Measurements from ENCODE around the gene C5orf63. TPM values are rescaled to one million over a fixed set of nuclear protein-coding genes. Genes with fewer than 3 reads are reported as not detected.

The C5orf63 gene
- total RNA-seq, 1 donor: 4.0 TPM

DNA sequence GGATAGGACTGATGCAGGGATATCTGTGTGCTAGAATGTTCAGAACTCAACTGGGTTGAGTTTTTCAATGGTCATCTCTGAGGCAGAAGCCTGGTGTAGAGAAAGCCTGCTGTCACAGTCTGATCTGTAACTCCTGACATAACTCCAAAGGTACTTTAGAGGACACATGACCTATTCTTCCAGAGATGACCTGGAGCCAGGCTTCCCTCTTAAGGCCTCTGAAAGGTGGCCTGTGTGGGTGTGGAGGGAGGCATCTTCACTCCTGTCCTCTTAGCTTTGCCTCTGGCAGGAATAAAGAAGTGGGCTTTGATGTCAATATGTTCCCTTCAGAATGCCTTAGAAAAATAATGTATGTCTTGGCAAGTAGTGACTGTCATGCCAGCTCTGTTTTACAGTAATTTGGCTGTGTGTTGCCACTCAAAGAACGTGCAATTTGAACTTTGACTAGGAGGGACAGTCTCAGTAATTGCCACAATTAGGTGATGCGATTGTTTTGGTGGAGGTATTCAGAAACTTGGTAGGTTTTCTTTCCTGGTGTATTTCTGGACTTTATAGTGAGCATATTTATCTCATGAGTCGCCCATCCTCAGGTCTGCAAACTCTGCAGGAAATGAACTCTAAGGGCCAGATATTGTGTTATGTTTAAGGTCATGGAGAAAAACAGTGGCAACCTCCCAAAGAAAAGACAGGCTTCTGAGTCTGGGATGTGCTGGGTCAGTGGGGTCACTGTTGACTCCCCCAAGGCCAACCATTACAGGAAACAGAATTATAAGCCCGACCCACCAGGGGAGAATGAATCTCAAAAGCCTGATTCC lies 3.2 kb upstream of the C5orf63 start:
- H3K4me3 ChIP-seq (ENCODE audit: low read depth, low read length): no peak overlapping the region
- DNase-seq (ENCODE audit: low read depth): peak; percentile 51
- TF ChIP-seq, protein P1, sequence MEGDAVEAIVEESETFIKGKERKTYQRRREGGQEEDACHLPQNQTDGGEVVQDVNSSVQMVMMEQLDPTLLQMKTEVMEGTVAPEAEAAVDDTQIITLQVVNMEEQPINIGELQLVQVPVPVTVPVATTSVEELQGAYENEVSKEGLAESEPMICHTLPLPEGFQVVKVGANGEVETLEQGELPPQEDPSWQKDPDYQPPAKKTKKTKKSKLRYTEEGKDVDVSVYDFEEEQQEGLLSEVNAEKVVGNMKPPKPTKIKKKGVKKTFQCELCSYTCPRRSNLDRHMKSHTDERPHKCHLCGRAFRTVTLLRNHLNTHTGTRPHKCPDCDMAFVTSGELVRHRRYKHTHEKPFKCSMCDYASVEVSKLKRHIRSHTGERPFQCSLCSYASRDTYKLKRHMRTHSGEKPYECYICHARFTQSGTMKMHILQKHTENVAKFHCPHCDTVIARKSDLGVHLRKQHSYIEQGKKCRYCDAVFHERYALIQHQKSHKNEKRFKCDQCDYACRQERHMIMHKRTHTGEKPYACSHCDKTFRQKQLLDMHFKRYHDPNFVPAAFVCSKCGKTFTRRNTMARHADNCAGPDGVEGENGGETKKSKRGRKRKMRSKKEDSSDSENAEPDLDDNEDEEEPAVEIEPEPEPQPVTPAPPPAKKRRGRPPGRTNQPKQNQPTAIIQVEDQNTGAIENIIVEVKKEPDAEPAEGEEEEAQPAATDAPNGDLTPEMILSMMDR (IDR thresholded peaks at IDR 0.05; ENCODE audit: insufficient read depth, low read length): no peak

DNA sequence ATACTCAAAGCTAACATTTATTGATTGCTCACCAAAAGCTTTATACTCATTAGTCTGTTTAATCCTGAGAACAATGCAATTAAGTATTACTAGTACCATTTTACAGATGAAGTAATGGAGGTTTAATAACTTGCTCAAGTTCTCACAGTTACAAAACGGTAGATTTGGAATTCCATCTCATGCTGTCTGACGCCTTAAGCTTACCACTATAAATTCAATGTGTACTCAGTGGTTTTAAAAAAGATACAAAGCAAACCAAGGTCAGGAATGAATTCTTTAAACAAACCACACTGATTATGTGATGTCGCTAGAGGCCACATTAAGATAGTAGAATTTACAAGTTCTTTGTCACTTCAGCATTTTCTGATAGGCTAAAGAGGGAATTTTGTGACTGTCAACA lies 1.2 kb upstream of the C5orf63 start:
- no peak overlapping the region for H3K4me3 ChIP-seq (ENCODE audit: low read depth, low read length)
- TF ChIP-seq, protein P1 (IDR thresholded peaks at IDR 0.05; ENCODE audit: insufficient read depth, low read length): no peak
- DNase-seq (ENCODE audit: low read depth): no peak

DNA sequence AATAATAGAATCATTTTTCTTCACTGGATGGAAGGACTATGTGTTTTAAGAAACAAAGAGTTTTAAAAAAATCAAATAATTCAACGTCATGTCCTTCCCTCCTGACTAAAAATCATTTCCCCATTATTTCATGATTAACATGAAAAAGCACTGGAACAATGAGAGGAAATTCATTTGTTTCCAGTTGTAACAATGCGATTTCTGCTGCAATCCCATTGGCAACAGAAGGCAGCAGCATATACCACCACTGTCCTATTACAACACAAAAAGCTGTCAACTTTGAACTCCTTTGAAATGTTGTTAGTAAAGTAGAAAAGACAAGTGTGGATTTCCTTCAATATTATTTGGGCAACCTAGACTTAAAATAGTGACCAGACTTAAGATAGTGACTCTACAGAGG lies 3.1 kb downstream of the C5orf63 start:
- no peak for DNase-seq (ENCODE audit: low read depth)
- no peak overlapping the region for H3K4me3 ChIP-seq (ENCODE audit: low read depth, low read length)
- TF ChIP-seq, protein P1 (IDR thresholded peaks at IDR 0.05; ENCODE audit: insufficient read depth, low read length): no peak

DNA sequence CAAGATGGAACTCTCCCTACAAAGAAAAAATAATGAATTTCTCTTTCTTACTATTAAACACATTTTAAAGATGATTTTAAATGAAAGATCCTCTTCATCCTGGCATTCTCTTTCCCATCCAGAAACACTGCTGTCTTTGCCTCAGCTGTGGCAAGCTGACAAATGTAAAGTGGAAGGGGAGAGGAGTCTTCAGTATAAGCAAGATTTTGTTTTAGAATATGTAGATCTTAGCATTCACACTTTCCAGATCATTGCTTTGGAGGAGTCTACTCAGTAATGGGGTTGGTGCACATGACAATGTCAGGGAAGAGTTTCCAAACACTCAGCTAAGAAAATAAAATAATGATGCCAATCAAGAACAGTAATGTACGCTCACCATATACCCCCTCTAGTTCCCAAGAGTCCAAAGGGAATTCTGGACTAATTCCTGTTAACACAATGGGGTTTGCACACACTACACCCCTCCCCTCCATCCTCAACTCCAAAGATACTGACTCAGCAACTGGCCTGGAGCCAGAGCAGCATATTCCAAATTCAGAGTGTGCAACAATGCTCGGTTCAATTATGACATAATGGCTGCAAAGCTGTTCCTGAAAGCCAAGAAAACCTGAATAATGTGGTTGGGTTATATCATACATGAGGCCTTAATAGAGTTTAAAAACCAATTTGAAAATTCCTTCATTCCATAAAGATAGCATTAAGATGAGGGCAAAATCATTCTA lies 4.6 kb downstream of the C5orf63 start:
- no peak overlapping the region for H3K4me3 ChIP-seq (ENCODE audit: low read depth, low read length)
- DNase-seq (ENCODE audit: low read depth): peak; percentile 92
- TF ChIP-seq, protein P1 (IDR thresholded peaks at IDR 0.05; ENCODE audit: insufficient read depth, low read length): no peak

DNA sequence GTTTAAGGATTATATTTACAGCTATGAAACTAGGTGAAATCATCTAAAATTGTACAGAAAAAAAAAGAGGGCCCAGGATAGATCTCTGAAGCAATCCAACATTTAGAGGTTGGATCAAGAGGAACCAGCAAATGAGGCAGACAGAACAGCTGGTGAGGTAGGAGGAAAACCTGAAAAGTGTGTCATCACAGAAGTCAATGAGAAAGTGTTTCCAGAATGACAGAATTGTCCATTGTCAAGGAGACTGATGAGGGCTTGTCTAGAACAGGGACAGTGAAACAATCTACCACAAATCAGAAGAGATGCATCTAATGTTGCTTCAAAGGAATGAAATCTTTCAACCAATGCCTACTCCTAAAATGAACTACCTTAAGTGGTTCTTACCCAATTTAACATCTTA lies 6.6 kb downstream of the C5orf63 start:
- H3K4me3 ChIP-seq (ENCODE audit: low read depth, low read length): no peak overlapping the region
- DNase-seq (ENCODE audit: low read depth): no peak
- TF ChIP-seq, protein P1 (IDR thresholded peaks at IDR 0.05; ENCODE audit: insufficient read depth, low read length): no peak

DNA sequence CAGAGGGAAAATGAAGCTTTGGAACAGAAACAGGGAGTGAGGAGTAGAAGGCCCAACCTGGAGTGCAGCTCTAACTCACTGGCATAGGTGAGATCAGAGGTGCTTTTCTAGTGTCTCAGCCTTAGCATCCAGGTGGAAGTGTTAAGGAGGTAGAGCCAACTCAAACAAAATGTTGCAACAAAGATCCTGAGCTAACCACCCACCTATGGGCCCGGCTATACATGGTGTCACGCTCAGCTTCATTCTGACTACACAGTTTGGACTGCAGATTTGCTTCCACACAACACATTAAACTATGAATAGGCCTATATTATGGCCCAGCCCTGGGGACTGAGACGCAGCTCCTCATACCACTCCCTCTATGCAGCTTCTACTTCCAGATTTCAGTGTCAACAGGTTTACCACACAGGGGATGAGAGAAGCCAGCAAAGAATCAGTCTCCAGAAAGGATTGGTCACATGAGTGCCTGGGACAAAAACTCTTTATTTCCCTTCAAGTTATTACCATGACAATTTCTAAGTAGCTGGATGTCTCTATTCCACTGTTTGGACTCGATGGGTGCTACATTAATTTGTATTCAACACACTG lies 9.0 kb downstream of the C5orf63 start:
- H3K4me3 ChIP-seq (ENCODE audit: low read depth, low read length): no peak overlapping the region
- no peak for DNase-seq (ENCODE audit: low read depth)
- TF ChIP-seq, protein P1 (IDR thresholded peaks at IDR 0.05; ENCODE audit: insufficient read depth, low read length): no peak

Data from fibroblast of the aortic adventitia (primary cell).